NCI-H1694 treated with DMSO at 0.1 percent for 48 hours (cell line): Measurements from ENCODE around the gene KCNIP4.

Experiments used
- DNase-seq: peaks from one replicate; lab custom pipeline; 2025; lab: John Stamatoyannopoulos, UW

KCNIP4 gene

GRCh38 chr4:21688596-21689265 lies 259.8 kb downstream of the KCNIP4 start:
- DNase-seq = no peak

DNA sequence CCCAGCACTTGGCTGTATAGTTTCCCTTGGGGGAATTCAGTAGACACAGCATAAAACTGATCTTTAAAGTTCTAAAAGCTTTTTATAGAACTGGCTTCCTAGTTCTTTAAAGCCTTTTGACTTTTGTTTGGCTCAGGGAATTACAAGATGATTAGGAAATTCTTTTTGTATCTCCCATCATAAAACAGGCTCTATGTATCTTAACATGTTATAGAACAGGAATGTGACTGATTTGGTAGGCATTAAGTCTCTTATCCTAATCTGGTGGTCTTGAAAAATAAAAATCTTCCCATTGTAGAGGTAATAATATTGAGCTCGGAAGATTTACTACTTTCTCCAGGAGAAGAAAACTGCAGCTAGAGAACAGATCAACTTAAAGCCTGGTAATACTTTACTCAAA lies 262.7 kb downstream of the KCNIP4 start:
- DNase-seq = no peak

DNA sequence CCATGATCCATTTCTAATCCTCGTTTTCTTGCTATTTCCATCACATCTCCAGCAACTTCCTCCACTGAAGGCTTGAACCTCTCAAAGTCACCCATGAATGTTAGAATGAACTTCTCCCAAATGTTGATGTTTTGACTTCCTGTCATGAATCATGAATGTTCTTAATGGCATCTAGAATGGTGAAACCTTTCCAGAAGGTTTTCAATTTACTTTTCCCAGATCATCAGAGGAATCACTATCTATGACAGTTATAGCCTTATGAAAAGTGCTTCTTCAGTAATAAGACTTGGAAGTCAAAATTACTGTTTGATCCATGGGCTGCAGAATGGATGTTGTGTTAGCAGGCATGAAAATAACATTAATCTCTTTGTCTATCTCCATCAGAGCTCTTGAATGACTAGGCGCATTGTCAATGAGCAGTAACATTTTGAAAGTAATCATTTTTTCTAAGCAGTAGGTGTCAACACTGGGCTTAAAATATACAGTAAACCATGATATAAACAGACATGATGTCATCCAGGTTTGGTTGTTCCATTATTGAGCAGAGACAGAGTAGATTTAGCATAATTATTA lies 268.2 kb downstream of the KCNIP4 start:
- no peak for DNase-seq

- no peak for DNase-seq
These were observed 269.9 kb downstream of the KCNIP4 start for GRCh38 chr4:21678711-21679110.

- DNase-seq = no peak
These were observed 271.4 kb downstream of the KCNIP4 start for GRCh38 chr4:21677173-21677572.

DNA sequence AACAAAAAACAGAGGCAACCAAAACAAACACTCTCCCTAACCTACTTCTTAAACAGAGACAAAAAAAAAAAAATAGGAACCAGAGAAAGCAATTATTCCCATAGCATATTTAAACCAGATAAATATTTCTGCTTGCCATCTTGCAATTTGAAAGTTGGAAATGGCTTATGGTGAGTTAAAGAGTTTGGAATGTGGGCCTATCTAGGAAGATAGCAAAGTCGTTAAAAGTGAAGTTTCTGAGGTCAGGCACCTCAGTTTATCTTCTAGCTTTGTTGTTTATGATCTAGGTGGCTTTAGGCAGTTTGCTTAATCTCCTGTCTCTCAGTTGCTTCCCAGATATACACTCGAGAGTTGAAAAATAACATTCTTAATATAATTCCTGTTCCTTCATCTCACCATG lies 284.2 kb downstream of the KCNIP4 start:
- DNase-seq = no peak

DNA sequence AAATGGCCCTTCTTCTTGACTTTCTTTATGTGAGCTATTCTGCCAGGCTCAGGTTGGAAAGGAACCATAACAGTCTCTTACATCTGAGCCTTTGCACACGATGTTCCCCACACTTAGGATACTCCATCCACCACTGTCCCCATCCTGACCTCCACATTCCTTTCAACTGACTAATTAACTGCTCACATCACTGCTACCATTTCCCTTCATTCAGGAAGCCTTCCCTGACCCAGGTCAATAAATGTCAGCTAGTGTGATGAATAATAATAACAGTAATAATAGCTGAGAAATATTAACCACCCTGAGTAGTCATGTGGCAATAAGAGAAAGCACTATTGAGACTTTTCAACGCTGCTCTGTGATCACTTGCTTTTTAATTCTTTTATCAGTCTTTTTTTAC lies 291.7 kb downstream of the KCNIP4 start:
- DNase-seq = no peak

DNA sequence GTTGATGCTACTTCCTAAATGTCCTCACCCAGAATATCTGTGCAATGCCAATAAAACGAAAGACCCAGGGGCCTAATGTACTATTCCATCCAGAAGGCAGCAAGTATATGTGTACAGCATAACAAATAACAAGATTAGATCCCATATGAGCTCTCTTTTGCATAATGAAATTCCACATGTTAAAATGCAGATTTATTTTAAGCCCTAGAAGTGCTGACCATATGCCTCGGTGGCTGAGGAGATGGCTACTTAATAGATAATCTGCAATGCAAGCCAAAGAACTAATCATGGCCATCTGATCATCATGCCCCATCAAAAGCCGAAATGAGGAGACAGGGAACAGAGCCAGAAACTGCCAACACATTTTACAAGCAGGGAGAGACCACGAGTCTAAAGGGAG lies 293.5 kb downstream of the KCNIP4 start:
- DNase-seq = no peak

- no peak for DNase-seq
These were observed 295.9 kb downstream of the KCNIP4 start for GRCh38 chr4:21652508-21653231.

DNA sequence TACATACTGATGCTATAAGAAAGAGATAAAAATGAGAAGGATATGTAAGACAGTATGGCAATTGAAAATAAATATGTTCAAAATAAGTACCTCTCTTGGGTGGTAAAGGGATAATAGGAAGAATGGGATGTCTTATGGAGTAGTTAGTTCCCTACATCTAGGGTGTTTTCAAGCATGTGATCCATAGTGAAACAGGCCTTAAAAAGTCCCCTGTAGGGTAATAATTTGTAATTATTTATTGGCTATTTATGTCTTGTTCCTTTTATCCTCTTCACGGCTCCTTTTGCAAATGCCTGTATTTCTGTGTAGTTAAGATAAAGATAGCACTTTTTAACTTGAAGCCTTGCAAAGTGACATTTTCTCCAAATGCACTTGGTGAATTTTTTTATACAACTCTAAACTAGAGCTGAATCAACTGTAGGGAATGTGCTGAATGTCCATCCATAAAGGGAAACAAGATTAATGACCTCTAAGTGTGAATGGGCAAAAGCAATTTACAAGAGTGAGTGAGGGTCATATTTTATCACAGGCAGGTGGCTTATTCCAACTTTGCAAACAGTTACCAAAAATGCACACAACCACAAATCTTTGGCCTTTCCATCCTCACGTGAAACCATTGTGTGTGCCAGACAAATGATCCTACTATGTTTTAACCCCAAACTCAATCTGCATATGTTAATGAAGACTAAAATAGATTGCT lies 299.0 kb downstream of the KCNIP4 start:
- DNase-seq = no peak

DNA sequence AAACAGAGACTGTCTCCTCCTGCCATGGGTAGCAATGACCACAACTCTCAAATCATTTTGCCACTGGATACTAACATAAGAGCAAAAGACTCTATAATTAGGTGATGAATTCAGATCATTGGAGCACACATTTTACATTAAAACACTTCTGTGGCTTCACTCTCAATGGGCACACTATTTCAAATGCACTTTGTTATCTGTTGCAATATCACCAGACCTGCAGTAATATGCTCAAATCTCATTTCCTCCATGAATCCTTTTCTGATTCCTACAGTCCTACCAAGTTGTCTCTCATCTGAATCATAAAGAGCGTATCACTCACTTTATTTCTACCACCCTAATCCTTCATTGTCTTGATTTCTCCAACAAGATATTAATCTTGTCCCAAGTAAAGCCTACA lies 302.8 kb downstream of the KCNIP4 start:
- no peak for DNase-seq

DNA sequence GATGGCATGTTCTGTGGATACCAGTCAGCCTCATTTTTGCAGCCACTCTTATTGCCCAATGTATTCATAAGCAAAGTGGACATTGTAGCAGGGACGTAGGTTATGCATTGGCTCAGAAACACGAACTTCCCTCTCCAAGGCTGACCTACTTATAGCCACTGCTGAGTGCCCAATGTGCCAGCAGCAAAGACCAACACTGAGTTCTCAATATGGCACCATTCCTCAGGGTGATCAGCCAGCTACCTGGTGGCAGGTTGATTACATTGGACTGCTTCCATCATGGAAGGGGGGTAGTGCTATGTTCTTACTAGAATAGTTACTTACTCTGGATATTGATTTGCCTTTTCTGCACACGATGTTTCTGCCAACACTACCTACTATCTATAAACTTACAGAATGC lies 306.9 kb downstream of the KCNIP4 start:
- DNase-seq = no peak

DNA sequence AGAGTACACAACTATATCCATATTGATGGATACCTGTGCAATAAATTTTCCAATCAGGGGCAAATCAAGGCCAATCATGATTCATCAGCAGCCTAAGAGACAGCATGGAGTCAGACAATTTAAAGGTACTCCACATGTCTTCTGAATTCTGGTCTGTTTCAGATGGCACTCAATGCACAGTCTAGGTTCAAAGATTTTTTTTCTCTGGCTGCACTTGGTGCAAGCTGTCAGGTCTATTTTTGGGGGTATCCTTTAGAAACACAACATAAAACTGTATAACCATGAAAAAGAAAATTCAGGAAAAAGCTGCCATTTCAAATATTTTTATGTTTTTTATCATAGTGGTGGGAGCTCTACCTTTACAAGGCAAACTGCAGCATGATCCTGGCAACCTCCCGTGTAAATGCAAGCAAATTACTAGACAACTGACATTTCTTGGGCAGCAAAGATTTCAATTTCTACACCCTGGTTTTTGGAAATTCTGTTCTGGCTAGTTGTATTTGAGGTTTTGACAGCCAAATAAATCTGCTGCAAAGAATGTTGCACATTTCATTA lies 310.3 kb downstream of the KCNIP4 start:
- no peak for DNase-seq

DNA sequence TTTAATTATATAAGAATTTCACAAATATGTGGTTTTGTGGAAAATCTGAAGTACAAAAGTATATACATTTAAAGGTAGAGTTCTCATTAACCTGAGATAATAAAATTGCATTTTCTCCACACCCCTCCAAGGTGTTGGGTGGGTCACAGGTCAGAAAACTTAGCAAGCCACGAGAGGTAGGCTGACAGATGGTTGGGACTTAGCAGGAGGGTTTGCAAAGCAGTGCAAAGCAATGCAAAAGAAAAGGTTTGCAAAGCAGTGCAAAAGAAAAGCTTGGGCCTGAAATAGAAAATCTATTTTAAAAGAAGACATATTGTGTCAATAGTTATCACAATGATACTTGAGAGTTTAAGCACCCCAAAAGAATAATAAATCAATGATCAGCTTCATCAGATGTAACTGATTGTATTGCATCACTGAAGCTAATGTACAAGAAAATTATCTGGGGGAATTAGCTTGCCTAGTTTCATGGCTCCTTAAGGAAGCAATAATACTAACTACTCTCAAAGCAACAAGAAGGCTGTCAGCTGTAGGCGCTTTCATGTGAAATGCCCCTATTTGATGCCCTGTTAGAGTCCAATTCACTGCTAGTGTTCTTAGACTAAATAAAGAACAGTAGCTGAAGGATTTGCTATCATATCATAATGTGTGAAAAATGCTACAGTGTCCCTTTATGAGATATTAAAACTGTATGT lies 319.5 kb downstream of the KCNIP4 start:
- no peak for DNase-seq

DNA sequence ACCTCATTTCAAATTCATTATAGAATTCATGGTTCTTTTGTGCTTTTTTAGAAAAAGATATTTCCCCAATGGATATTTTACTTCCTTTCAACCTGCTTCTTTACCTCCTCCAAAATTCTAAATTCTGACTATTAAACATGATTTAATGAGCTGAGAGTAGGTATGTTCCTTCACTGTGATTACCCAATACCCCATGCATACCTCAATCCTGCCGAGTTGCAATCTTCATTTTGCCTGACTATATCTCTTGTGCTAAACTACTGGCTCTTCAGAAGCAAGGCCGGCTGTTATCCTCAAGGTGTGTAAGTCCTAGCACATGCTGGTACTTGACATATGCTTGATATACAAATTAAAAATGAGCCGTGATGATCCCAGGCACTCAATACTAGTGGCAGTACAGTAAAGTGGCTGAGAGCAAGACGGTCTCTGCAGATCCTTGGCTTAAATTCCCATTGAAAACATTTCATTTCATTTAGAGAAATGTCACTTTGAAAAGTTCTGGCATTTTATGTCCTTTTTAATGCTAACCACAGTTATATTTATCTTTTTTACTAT lies 320.4 kb downstream of the KCNIP4 start:
- DNase-seq = no peak

DNA sequence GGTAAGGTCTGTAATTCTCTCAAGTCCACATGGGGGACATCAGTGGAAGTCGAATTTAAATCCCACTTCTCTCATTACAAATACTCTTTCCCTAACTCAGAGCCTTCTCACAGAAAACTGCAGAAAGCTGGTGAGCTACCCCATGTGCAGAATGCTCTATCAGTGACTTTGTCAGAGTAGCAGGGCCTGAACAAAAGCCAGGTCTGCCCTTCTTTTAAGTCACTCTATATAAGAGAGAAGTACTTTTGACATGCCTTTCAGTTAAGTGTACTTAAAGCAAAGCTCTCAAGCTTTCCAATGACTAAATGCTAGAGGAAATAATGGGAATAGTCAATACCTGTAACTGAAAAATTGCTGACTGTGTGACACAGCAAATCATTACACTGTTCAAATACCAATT lies 323.1 kb downstream of the KCNIP4 start:
- DNase-seq = no peak

- no peak for DNase-seq
These were observed 343.6 kb downstream of the KCNIP4 start for GRCh38 chr4:21605006-21605405.

GRCh38 chr4:21596521-21596920 lies 352.1 kb downstream of the KCNIP4 start:
- DNase-seq = no peak

- DNase-seq = no peak
These were observed 354.9 kb downstream of the KCNIP4 start for GRCh38 chr4:21593671-21594001.

DNA sequence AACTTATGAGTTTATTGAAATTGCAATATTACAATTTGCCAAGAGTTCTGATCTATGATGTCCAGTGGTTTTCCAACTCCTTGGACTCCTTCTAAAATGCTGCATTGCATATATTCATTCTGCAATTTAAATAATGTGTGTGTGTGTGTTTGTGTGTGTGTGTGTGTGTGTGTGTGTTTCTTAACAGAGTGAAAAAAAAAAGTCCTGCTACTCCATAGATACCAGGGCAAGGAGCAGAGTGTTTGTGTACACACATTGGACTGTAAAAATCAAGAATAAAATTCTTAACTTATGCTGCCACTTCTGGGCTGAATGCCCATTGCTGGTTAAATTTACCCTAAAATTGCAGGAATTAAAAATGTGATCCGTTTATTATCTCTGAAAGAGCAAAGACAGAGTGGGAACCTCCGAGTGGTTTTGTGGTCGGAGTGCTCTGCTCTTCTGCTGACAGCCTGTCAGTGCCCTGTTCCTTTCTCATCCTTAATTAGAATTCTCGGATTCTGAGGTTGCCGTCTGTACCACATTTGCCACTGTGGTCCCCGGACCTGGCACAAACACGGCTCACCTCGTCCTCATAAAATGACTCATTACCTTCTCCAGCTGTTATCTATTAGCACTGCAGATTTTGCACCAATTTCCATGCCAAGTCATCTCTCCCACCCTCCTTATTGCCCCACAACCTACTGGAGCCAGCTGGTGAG lies 355.5 kb downstream of the KCNIP4 start:
- peak; percentile 87 for DNase-seq

- DNase-seq = no peak
These were observed 371.5 kb downstream of the KCNIP4 start for GRCh38 chr4:21577056-21577455.
